Osteocyte (in vitro differentiated cells): Measurements from ENCODE around the gene MYO3B. TPM values are rescaled to one million over a fixed set of nuclear protein-coding genes. Genes with fewer than 3 reads are reported as not detected.

Source experiments
- DNase-seq: peaks from one replicate; pipeline ENCODE4 v3.0.0; 2021; ENCODE audit warnings: mixed read lengths; ENCODE audit not compliant: unreplicated experiment; ENCODE audit errors: extremely low spot score
- H3K27ac Mint-ChIP-seq: one replicate; pipeline ENCODE4 v1.8.0; 2021; ENCODE audit warnings: mild to moderate bottlenecking, mixed read lengths; ENCODE audit not compliant: unreplicated experiment
- H3K27me3 Mint-ChIP-seq: one replicate; pipeline ENCODE4 v1.8.0; 2021; ENCODE audit warnings: mixed read lengths; ENCODE audit not compliant: unreplicated experiment
- H3K36me3 Mint-ChIP-seq: one replicate; pipeline ENCODE4 v1.8.0; 2021; ENCODE audit warnings: mixed read lengths; ENCODE audit not compliant: unreplicated experiment
- H3K4me1 Mint-ChIP-seq: one replicate; pipeline ENCODE4 v1.8.0; 2021; ENCODE audit warnings: mixed read lengths; ENCODE audit not compliant: unreplicated experiment
- H3K4me3 Mint-ChIP-seq: one replicate; pipeline ENCODE4 v1.8.0; 2021; ENCODE audit warnings: mild to moderate bottlenecking, moderate library complexity, mixed read lengths; ENCODE audit not compliant: unreplicated experiment
- H3K9me3 Mint-ChIP-seq: one replicate; pipeline ENCODE4 v1.8.0; 2021; ENCODE audit warnings: mixed read lengths; ENCODE audit not compliant: unreplicated experiment
- total RNA-seq: library from RNA; stranded (reverse); gene quantifications from 2 replicates; pipeline ENCODE4 v1.2.1, GENCODE V29; 2021
- TF ChIP-seq, protein P1 (sequence below): fragments of 200-600 bp; sonication (generic); IDR thresholded peaks from 2 replicates; pipeline ENCODE4 v1.5.0; 2021; ENCODE audit warnings: antibody characterized with exemption, mild to moderate bottlenecking, moderate library complexity

Gene MYO3B
- total RNA-seq, 1 donor from 2014 or later = not detected

DNA sequence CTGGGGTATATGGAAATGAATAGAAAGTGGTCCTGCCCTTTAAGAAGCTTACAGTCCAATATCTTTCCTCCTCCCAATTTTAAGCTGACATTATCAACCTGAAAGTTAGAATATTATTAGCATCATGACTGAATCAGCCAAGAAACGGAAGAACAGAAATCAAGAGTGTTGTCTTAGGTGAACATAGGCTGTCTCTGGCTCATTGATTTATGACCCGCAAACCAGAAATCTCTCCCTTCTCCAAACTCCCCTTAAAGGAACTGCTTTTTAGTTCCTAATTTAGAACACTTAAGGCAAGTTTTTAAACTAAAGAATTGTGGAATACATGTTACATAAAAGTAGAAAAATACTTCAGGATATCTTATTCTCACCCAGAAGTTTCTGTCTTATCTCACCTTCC is 62.7 kb downstream of the MYO3B start:
- no peaks in the 10 kb centered on the region for H3K36me3 Mint-ChIP-seq
- DNase-seq = no peak
- no peak overlapping the region for H3K27ac Mint-ChIP-seq
- H3K27me3 Mint-ChIP-seq = peaks cover 44% of the 10 kb centered on the region
- peaks cover 23% of the 10 kb centered on the region for H3K4me1 Mint-ChIP-seq
- H3K9me3 Mint-ChIP-seq = no peaks in the 10 kb centered on the region
- no peak overlapping the region for H3K4me3 Mint-ChIP-seq
- TF ChIP-seq, protein P1, sequence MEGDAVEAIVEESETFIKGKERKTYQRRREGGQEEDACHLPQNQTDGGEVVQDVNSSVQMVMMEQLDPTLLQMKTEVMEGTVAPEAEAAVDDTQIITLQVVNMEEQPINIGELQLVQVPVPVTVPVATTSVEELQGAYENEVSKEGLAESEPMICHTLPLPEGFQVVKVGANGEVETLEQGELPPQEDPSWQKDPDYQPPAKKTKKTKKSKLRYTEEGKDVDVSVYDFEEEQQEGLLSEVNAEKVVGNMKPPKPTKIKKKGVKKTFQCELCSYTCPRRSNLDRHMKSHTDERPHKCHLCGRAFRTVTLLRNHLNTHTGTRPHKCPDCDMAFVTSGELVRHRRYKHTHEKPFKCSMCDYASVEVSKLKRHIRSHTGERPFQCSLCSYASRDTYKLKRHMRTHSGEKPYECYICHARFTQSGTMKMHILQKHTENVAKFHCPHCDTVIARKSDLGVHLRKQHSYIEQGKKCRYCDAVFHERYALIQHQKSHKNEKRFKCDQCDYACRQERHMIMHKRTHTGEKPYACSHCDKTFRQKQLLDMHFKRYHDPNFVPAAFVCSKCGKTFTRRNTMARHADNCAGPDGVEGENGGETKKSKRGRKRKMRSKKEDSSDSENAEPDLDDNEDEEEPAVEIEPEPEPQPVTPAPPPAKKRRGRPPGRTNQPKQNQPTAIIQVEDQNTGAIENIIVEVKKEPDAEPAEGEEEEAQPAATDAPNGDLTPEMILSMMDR = no peak

DNA sequence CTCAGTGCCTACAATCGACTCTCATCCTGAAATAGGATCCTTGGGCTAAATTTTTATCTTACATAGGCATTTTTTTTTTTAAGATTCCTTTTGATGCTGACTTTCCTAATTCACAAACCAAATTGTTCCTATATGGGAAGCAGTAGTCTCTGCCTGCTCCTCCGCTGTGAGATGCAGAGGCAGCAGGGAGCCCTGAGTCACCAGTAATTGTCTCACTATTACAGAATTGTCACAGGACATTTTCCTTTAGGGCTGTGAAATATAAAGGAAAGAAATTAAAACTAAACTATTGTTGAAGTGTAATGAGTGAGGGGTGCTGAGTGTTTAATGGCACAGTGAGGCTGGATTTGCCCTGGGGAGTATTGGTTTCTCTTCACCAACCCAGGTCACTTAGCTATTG is 63.8 kb downstream of the MYO3B start:
- Mint-ChIP-seq H3K4me1 (peaks cover 23% of the 10 kb centered on the region), H3K9me3 (no peaks in the 10 kb centered on the region), H3K36me3 (no peaks in the 10 kb centered on the region), H3K27ac (no peak overlapping the region), H3K27me3 (peaks cover 42% of the 10 kb centered on the region), H3K4me3 (no peak overlapping the region)
- DNase-seq = no peak
- TF ChIP-seq, protein P1 = no peak

DNA sequence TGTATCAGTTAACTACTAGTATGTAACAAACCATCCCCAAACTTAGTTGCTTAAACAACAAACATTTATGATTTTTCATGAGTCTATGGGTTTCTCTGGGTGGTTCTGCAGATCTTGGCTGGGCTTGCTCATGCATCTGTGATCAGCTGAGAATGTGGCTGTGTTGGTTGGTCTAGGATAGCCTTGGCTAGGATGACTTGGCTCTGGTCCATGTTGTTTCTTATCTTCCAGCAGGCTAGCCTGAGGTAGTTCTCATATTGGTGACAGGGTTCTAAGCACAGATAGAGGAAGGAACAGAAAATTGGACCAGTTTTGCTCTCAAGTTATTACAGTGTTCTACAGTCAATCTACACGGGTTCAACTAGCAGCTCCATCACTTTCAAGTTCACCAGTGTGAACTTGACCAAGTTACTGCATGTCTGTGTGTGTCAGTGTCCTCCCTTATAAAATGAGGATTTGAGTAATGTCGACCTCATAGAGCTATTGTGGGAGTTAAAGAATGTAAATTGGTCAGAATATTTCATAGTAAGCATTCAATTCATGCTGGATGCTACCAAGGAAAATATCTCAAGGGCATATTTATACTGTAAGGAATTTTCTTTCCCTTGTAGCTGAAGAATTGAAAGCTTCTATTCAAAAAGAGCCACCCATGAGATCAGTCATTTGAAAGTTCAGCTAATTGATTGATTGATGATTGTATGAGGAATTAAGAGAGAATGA is 65.3 kb downstream of the MYO3B start:
- Mint-ChIP-seq H3K4me3 (no peak overlapping the region), H3K36me3 (no peaks in the 10 kb centered on the region), H3K27me3 (peaks cover 41% of the 10 kb centered on the region), H3K27ac (no peak overlapping the region), H3K9me3 (no peaks in the 10 kb centered on the region), H3K4me1 (peaks cover 23% of the 10 kb centered on the region)
- no peak for DNase-seq
- TF ChIP-seq, protein P1 = no peak

DNA sequence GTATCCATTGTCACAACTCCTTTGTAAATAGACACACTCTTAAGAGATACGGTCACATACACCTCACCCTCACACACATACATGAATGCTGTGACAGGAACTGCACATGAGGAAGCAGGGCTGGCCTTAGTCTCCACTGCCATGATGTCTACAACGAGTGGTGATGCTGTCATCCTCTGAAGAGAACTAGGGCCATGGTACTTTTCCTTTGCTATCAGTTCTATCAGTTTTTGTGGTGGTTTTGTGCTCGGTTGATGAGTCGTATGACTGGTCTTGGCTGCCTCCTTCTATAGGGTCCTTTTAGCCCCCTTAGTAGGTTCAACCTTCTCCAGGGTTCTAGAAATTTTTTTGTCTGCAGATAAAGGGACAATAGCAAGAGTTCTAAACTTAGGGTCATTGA is 66.0 kb downstream of the MYO3B start:
- no peak overlapping the region for H3K4me3 Mint-ChIP-seq
- no peaks in the 10 kb centered on the region for H3K36me3 Mint-ChIP-seq
- peaks cover 23% of the 10 kb centered on the region for H3K4me1 Mint-ChIP-seq
- H3K27me3 Mint-ChIP-seq = peaks cover 41% of the 10 kb centered on the region
- H3K9me3 Mint-ChIP-seq = no peaks in the 10 kb centered on the region
- DNase-seq = no peak
- no peak overlapping the region for H3K27ac Mint-ChIP-seq
- TF ChIP-seq, protein P1 = no peak

DNA sequence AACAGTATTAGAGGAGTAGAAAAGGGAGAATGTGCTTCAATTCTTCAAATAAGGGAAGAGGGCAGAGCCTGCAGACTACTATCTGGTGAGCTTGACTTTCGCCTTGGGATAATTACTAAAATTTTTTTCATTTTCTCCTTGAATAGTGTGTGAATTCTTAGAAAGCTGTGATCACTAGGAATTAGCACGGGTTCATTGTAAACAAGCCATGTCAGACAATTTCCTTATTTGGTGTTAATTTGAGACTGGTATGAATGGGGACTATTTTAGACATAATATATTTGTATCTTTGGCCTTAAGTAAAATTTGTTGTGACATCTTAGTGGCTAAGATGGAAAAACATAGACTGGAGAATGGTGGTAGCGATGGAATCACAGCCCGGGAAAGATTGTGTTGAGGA is 66.6 kb downstream of the MYO3B start:
- H3K9me3 Mint-ChIP-seq = no peaks in the 10 kb centered on the region
- H3K27me3 Mint-ChIP-seq = peaks cover 41% of the 10 kb centered on the region
- no peaks in the 10 kb centered on the region for H3K36me3 Mint-ChIP-seq
- peaks cover 23% of the 10 kb centered on the region for H3K4me1 Mint-ChIP-seq
- no peak overlapping the region for H3K4me3 Mint-ChIP-seq
- DNase-seq = no peak
- TF ChIP-seq, protein P1 = no peak
- H3K27ac Mint-ChIP-seq = no peak overlapping the region
